GM18498 (cell line): Measurements from ENCODE around the gene FOXC1.

Experiments
- ATAC-seq: cut with Tn5 transposase; IDR thresholded peaks from one replicate; pipeline ENCODE4 v1.9.1; 2021; ENCODE audit warnings: mild to moderate bottlenecking, moderate library complexity; ENCODE audit not compliant: unreplicated experiment

Gene FOXC1

DNA sequence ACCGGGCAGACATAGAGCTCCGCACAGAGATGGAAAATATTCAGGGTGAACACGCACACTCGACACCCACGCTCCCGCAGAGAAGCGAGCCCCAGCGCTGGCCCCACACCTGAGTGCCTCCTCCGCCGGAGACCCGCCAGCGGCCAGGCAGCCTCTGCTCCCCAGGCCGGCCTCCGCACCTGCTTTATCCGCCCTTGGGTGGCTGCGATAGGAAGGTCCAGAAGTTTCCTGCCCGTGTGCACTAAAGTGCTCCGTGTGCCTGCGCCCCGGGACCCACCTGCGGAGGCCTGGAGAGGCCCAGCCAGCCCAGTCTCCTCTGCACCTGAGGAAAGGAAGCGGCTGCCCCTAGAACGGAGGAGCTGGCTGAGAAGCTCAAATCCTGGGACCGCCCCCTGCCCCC lies 10.8 kb upstream of the FOXC1 start:
- ATAC-seq, result no peak

DNA sequence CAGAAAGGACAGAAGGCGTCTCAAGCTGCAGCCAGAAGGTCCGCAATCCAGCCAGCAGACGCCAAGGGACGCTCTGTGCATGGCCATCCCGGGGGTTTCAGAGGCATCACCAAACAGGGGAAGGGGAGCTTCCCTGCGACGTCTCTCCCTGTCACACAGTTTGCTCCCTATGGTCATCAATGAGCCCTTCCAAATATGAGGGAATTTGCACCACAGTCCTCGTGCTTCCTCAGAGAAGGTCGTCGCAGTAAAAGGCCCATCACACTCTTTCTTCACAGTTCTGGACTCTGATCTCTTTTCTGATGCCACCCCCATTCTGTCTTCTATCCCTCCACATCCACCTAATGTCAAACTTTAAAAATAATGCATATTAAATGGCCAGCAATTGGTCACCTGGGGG lies 10.2 kb upstream of the FOXC1 start:
- ATAC-seq, result no peak

DNA sequence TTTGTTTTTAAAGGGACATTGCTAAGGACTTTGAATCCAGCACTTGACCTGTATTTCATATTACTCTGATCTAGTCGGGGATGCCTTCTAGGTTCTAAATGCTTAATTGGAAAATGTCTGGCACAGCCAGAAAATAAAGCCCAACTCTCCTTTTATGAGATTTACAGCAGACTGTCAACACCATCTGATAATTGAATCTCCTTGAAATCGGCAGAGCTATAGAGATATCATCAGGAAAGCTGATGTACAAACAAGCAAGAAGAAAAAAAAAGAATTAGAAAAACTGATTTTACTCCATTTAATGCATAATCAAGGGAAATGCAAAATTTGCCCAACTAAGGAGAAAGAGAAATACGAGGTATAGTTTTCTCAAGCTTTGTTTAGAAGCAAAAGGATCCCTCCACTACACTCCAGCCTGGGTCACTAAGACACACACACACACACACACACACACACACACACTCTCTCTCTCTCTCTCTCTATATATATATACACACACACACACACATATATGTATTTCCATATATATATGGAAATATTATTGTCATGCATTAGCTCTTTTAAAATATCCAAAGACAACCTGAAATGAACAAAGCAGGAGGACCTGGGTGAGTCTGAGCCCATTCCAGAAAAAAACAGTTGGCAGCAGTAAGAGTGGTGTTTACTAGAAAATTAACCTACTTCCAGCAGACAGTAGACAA lies 9.5 kb upstream of the FOXC1 start:
- no peak for ATAC-seq

DNA sequence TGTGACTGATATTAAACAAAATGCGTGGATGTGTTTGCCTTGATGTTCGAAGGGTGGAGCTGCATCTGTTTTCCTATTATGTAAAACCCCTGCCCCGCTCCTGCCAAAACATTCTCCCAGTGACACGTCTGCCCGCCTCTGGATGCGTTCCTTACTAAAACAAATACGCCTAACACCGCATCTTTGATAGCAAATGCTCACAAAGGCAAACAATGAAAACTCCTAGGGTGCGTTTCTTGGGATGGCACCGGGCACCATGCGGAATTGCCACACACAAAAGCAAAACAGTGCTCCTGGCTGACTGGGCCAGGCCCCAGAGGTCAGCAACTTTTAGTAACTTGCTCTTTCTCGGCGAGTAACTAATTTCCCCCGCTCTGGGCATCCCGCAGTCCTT lies 9.0 kb upstream of the FOXC1 start:
- ATAC-seq, result no peak

DNA sequence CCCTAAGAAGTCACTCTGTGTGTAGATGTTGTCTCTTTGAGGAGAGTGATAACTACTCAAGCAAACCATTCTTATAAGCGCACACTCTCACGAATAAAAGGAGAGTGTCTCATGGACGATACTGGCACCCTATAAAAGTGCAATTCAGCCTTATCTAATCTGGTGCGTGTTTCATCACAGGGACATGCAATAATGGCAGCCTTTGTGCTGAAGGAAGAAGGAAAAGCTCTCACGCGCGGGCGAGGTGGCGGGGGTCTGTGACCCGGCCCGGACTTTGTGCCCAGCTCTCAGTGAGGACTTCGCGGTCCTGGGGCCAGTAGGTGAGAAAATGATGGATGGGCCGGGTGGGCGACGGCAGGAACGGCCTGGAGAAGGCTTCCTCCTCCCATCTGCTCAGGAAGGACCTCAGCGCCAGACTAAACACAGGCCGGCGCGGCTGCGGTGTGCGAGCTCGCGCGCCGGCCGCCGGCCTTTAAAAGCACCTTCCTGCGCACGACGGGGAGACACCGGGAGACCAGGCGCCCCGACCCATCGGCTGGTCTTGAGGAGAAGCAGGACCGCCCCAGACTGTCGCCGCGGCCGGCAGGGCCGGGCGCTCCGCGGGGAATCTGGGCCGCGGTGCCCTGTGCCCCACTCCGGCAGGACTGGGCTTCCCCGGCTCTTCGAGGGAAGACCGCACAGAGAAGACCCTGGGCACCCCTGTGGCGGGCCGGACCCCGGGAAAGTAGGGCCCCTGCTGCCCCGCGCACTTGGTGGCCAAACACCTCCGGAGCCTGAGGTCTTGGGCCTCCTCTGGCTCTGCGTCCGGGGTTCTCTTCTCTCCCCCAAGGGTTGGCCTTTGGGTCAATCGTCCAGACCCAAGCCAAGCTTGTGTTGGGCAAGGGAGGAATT lies 8.3 kb upstream of the FOXC1 start:
- no peak for ATAC-seq

DNA sequence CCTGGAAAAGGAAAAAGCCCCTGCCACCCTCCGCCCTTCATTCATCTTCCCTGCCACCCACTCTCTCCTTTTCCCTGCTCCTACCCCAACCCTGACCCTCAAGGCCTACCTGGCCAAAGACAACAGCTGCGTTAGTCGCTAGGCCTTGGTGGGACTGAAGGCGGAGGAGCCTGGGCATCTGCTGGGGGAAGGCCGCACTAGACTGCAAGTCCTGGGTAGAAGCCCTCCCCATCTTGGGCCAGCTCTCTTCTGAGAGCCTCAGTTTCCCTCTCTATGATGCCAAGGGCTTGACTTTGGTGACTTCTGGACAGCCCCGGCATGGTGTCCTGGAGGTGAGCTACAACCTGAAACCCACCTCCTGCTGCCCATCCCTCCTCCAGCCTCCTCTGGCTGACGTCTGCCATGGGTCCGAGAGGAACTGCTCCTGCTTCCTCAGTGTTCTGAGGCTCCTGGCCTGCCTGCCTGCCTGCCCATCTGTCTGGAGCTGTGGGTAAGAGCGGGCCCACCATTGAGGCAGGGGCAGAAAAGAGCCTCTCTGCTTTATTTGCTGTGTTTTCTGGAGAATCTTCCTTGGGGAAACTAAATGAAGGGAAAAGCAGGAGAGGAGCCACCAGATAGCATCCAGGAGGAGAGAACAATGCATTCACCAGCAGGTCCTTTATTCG lies 7.5 kb upstream of the FOXC1 start:
- ATAC-seq, result no peak

DNA sequence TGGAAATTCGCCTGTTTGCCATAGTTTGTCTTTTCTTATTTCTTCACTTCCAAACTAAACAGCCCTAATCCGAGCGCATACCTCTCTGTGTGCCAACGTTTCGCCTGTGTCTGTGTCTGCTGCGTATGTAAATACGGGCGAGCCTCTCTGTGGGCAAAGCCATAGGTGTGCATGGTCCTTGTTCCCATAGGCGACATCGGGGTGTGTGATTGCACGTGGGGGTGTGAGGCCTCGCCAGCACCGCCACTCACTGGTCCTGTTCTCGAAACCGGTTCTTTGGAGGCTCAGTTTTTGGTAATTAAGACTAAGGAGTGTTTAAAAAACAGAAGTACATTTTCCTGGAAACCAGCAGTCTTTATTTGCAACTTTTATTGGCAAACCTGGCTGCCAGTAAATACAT lies 6.0 kb upstream of the FOXC1 start:
- ATAC-seq, result no peak

DNA sequence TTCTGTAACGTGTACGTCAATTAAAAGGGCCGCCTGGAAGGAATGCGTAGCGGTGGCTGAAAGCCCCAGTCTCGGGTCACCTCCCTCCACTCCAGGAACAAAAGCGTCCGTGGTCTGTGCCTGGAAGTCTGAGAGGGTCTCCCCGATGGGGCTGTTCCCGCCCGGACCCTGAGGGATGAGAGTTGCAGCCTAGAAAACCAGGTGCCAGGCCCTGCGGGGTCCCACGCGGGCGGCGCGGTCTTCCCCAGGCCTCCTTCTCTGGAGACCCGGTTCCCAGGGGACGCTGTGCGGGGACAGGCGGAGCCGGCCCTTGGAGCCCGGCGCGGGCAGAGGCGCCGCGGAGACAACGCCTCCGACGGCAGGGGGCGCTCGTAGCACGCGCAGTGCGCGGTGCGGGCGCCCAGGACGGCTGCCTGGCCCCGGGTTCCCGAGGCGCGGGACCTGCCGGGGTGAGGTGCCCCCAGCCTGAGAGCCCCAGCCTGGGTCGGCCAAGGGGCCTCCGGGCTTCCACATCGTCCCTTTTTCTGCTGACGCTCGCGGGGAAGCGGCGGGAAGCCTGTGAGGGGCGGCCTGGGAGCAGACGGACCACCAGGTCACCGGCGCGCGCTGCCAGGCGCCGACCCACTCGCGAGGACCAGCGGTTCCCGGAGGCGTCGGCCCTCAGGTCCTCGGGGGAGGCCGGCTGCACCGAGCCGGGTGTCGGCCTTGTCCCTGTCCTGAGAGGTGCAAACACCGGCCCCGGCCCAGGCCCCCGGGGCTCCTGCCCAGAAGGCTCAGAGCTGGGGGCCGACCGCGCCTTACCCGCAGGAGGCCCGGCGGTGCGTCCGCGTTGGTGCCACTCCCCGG lies 5.3 kb upstream of the FOXC1 start:
- peak; percentile 70 for ATAC-seq

DNA sequence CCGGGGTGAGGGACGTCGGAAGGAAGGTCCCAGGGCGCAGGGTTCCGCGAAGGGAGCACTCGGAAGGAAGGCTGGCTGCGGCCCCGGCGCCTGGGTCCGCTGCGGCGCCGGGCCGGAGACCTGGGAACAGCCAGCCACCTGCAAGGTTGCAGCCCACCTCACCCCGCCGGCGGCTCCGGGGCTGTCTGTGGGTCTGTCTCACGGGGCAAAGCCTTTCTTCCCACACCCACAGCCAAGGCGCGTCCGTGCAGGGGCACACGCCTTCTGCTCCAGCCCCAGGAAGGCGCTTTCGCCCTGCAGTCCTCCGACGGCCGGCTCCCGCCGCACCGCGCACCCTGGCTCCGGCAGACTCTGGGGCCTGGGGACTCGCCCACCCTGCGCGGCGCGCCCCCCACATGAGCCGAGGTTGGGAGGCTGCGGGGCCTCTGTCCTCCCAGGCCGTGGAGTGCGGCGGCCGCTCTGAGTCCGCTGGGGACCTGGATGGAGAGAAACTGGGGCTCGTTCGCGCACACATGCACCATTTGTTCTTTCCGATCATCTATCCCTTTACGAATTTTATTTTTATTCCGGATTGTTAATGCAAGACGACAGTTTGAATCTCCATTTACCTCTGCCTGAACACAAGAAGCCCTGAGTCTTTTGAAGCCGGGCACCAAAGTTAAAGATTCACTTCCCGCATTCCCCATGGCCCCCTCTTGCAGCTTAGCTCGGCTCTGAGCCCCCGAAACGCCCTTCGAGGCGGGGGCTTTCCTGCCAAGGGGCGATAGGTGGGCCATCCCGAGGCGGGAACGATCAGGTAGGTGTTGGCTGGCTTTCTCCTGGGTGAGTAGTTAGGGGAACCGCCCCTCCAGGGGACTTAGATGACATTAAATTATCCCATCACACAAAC lies 4.5 kb upstream of the FOXC1 start:
- ATAC-seq, result peak; percentile 2

DNA sequence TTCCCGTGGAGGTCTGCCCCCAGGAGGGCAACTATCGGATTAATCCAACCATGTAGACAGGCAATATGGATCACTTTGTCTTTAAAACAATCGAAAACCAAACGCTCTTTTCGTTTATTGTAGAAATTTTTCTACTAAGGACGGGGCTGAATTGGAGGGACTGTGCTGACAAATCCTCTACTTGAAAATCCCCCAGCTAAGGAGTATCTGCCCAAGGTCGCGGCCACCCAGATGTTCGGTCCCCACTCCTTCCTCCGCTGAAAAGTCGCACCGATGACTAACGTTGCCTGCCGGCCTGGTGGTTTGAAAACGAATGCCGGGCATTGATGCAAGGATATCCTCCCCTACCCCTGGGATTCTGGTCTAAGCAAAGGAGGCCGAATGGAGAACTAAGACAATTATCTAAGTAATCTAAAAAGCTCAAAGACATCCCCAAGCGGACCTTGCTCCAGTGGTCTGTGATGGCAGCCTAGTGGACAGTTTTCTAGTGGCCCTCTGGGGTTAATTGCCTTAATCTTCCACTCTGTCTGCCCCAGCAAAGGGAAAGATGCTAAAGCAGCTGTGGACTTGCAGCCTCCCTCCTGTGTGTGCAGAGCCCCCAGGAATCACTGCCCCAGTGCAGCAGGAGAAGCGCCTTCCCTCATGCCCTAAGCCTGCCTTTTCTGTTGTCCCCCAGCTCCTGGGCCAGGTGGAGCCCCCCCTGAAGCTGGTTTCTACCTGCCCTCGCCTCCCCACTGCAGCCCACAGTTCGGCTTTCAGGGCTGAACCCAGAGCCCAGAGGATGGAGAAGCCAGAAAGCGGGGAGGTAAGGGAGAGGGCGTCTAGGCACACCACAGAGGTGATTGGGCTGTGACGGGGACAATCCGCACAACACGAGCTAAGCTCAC lies 3.6 kb upstream of the FOXC1 start:
- no peak for ATAC-seq

DNA sequence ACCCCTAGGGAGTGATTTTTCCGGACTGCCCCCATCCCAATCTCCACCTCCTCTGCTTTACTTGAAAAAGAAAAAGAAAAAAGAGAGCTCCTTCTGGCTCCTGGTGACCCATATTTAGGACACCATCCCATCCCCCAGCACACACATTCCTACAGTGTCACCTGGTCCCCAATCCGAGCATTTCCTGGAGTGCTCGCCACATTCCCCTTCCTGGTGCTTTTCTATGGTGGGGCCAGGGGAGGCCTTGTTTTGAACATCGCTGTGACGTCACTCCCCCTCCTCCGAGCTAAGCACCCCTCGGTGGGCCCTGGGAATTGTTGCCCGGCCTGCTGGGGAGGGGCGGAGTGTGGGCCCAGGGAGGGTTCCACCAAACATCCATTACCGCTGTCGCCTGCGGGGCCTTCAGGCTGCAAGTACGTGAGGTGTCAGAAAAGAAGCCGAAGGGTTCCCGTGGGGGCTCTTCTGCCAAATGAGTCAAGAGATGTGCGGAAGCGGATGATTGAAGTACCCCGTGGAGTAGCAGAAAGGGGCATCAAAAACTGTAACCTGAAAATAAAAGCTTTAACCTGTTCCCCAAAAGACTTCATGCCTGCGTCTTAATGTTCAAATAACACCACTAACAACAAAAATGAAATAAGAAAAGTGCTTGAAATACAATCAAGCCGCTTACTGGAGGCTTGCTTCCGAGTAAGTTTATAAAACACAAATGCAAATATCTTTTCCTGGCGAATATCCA lies 2.8 kb upstream of the FOXC1 start:
- no peak for ATAC-seq

DNA sequence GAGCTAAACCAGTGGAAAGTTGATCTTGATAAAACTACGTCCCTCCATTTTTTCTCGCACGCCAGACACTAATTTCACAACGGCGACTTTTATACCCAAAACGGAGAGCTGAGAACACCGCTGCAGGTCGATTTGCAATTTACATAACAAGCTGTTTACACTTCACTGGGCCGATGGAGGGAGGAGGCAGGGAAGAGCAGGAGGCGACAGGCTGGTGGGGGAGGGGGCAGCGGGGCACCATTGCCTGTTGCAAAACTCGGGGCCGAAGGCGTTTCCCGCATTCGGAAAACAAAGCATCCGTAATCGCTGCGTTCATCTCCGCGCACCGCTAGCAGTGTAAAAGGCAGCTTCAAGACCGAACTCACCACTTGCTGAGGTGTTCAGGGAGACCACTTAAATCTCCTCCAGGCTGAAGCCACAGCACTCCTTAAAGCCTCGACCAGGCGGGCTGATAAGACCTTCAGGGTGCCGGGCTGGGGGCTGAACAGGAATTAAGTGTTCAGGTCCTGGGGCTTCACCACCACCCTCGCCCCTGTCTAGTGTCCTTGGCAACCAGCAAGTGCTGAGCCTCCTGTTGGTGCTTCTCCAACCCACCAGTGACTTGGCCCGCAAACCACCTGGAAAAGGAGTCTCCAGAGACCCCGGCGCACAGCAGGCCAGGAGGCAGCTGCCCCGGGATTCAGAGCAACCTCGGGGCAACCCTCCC lies 2.0 kb upstream of the FOXC1 start:
- ATAC-seq, result no peak

DNA sequence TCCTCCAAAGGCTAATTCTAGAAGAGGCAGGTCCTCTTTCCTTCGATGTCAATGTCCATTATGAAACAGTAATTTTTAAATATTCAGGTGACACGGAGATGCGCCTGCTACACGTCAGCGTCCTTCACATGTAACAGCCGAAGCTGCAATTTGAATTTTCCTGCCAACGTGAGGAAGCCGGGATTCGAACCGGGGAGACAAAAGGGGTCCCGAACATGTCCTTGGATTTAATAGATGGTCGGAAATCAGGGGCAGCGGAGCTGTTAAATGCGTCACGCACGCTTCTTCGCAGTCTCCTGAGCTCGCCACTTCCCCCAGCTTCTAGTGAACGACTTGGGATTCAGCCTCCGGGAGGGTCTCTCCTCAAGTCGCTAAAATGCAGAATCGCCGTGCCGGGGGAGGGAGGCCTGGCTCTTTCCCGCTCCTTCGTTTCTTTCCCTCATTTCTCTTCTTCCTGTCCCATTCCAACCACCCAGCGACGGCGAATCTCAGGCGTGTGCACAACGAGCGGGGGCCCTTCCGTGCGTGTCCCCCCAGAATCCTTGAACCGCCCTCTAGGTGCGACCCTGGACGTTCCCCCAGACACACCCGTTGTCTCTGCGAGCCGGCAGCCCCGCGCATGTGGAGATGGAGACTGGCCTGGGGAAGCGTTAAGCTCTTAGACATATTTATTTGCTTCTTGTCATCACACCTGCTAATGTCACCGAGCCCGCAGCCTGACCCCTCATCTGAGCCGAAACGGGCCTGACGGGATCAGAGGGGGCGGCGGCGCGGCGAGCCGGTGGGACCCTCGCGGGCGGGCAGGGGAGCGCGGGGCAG lies 1.3 kb upstream of the FOXC1 start:
- no peak for ATAC-seq

DNA sequence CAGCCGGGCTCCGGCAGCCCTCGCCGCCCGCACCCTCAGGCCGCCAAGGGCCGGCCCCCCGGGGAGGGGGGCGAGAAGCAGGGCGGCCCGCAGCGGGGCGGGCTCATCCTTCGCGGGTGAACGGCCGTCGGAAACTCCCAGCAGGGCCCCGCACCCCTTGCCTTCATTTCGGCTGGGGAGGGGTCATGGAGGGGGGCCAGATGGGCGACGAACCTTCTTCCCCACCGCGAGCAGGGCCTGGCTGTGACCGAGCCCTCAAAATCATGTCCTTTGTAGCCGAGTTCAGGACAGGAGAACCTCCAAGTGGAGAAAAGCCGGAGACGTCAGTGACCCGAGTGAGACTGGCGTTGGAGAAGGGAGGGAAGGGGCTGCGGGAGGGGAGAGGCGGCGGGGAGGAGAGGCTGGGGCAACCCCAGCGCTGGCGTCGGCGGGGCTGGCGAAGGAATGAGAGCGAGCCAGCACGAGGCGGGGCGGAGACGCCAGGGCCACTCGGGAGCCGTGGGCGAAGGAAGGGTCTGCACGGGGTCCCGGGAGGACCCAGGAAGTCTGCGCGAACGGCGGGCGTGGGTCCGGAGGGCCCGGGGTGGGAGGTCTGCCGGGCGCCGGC lies 571 bp upstream of the FOXC1 start:
- ATAC-seq, result no peak

DNA sequence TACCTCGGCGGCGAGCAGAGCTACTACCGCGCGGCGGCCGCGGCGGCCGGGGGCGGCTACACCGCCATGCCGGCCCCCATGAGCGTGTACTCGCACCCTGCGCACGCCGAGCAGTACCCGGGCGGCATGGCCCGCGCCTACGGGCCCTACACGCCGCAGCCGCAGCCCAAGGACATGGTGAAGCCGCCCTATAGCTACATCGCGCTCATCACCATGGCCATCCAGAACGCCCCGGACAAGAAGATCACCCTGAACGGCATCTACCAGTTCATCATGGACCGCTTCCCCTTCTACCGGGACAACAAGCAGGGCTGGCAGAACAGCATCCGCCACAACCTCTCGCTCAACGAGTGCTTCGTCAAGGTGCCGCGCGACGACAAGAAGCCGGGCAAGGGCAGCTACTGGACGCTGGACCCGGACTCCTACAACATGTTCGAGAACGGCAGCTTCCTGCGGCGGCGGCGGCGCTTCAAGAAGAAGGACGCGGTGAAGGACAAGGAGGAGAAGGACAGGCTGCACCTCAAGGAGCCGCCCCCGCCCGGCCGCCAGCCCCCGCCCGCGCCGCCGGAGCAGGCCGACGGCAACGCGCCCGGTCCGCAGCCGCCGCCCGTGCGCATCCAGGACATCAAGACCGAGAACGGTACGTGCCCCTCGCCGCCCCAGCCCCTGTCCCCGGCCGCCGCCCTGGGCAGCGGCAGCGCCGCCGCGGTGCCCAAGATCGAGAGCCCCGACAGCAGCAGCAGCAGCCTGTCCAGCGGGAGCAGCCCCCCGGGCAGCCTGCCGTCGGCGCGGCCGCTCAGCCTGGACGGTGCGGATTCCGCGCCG lies 994 bp downstream of the FOXC1 start:
- ATAC-seq, result no peak

DNA sequence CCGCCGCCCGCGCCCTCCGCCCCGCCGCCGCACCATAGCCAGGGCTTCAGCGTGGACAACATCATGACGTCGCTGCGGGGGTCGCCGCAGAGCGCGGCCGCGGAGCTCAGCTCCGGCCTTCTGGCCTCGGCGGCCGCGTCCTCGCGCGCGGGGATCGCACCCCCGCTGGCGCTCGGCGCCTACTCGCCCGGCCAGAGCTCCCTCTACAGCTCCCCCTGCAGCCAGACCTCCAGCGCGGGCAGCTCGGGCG lies 1.5 kb downstream of the FOXC1 start:
- no peak for ATAC-seq
